ENCODE measurements around the gene TNFSF11. TPM values are rescaled to one million over a fixed set of nuclear protein-coding genes. Genes with fewer than 3 reads are reported as not detected.

The TNFSF11 gene, protein sequence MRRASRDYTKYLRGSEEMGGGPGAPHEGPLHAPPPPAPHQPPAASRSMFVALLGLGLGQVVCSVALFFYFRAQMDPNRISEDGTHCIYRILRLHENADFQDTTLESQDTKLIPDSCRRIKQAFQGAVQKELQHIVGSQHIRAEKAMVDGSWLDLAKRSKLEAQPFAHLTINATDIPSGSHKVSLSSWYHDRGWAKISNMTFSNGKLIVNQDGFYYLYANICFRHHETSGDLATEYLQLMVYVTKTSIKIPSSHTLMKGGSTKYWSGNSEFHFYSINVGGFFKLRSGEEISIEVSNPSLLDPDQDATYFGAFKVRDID
- under 1 TPM in 1 of 4 donors, not detected in 3; 0.83 TPM for total RNA-seq

GRCh38 chr13:42574011-42574410, at the start of gene TNFSF11:
TSS of gene TNFSF11 (plus strand) at chr13:42574152. CDS start at chr13:42574304, 152 bp downstream.
- in situ Hi-C loops (cut with MboI; ENCODE audit: low sequenced_read_pairs in 4 of 4) (no loop called here), intact Hi-C loops (cut with DNase I; ENCODE audit: low total_unique reads) (no loop called here)
- no peak for ATAC-seq
- DNase-seq: no peak
- Histone ChIP-seq H3K27me3 (peaks cover 20 to 38% (median 37%) of the 10 kb centered on the region in 3 donors), H3K9me3 (no peaks in the 10 kb centered on the region), H3K36me3 (no peaks in the 10 kb centered on the region), H3K27ac (no peak within 1 kb of the TSS), H3K4me3 (peak within 1 kb of the TSS in 2 of 4 donors; percentile 5 to 13), H3K4me1 (peaks cover 0 to 5% of the 10 kb centered on the region in 2 donors)
- TF ChIP-seq POLR2A (IDR thresholded peaks at IDR 0.05) (no peak), CTCF (IDR thresholded peaks at IDR 0.05 in 4 of 5, conservative IDR thresholded peaks at IDR 0.05 in 1 of 5) (no peak)

DNA sequence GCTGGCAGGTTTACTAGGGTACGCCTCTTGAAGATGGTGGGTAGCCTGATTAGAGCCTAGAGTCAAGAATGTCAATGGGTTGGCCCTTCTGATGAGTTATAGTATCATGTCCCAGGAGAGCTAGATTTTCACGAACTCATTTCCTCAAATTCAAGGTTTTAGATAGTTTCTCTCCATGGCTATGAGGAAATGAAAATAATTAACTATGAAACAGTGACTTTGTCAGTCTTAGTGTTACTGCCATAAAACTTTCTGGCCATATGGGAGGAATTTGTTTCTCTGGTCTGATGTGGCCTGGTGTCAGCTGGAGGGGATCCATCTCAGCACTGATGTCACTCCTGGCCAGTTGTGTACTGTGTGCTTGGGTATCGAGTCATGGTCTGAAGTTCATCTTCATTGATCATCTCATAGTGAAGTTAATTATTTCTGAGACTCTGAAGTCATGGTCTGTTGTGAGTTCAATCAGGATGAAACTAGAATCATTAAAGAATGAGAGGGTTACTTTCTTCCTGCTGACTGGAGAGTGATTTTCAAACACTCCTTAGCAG, 49.4 kb upstream of the TNFSF11 start:
- ATAC-seq: no peak
- Histone ChIP-seq H3K9me3 (no peaks in the 10 kb centered on the region), H3K36me3 (no peaks in the 10 kb centered on the region), H3K27ac (no peak overlapping the region), H3K4me1 (no peaks in the 10 kb centered on the region), H3K4me3 (no peak overlapping the region), H3K27me3 (no peaks in the 10 kb centered on the region)
- intact Hi-C loops (cut with DNase I; ENCODE audit: low total_unique reads) (no loop called here), in situ Hi-C loops (cut with MboI; ENCODE audit: low sequenced_read_pairs in 4 of 4) (no loop called here)
- TF ChIP-seq POLR2A (IDR thresholded peaks at IDR 0.05) (no peak), CTCF (IDR thresholded peaks at IDR 0.05 in 4 of 5, conservative IDR thresholded peaks at IDR 0.05 in 1 of 5) (no peak)
- DNase-seq: no peak

- intact Hi-C loops (cut with DNase I; ENCODE audit: low total_unique reads): no loop called here
- Histone ChIP-seq H3K9me3 (no peaks in the 10 kb centered on the region), H3K4me1 (no peaks in the 10 kb centered on the region), H3K36me3 (no peaks in the 10 kb centered on the region), H3K27me3 (no peaks in the 10 kb centered on the region), H3K4me3 (no peak overlapping the region), H3K27ac (no peak overlapping the region)
- DNase-seq (no peak), ATAC-seq (no peak)
- no peak for TF ChIP-seq CTCF (IDR thresholded peaks at IDR 0.05 in 4 of 5, conservative IDR thresholded peaks at IDR 0.05 in 1 of 5)
- no peak for TF ChIP-seq POLR2A (IDR thresholded peaks at IDR 0.05)
- in situ Hi-C loops (cut with MboI; ENCODE audit: low sequenced_read_pairs in 4 of 4): no loop called here
Observed at GRCh38 chr13:42525035-42525504, 48.9 kb upstream of the TNFSF11 start.

DNA sequence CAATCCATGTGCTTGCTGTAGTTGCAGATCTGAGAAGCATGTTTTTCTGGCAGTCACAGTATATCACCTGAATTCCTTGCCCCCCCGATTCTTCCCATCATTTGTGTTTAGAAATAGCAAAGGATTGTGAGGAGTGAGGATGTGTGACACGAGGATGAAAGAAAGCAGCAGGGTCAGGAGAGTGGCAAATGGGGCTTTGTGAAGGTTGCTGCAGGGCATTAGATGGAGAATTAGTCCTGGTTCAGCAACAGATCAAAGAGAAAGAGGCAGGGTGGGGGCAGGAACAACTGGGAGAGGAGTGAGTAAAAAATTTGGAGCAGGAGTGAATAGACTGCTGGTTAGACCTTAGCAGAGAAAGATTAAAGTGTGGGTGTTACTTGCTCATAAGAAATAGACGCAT, 47.7 kb upstream of the TNFSF11 start:
- no peak for DNase-seq
- in situ Hi-C loops (cut with MboI; ENCODE audit: low sequenced_read_pairs in 4 of 4): no loop called here
- ATAC-seq: no peak

More for the DNA sequence above, 47.7 kb upstream of the TNFSF11 start:
- H3K9me3 ChIP-seq: no peaks in the 10 kb centered on the region
- no peak overlapping the region for H3K4me3 ChIP-seq
- intact Hi-C loops (cut with DNase I; ENCODE audit: low total_unique reads): no loop called here
- H3K4me1 ChIP-seq: no peaks in the 10 kb centered on the region
- TF ChIP-seq CTCF (IDR thresholded peaks at IDR 0.05 in 4 of 5, conservative IDR thresholded peaks at IDR 0.05 in 1 of 5) (no peak), POLR2A (IDR thresholded peaks at IDR 0.05) (no peak)
- no peaks in the 10 kb centered on the region for H3K36me3 ChIP-seq
- no peak overlapping the region for H3K27ac ChIP-seq
- H3K27me3 ChIP-seq: no peaks in the 10 kb centered on the region
